Ishikawa (cell line): Measurements from ENCODE around the gene IL1B.

Experiments
- EP300 ChIP-seq: IDR thresholded peaks from 2 replicates; pipeline ENCODE4 v1.6.1; 2012; ENCODE audit warnings: borderline replicate concordance
- FOXM1 ChIP-seq: IDR thresholded peaks from 2 replicates; pipeline ENCODE4 v1.6.1; 2012; ENCODE audit warnings: low read depth, borderline replicate concordance
- NFIC ChIP-seq: IDR thresholded peaks from 2 replicates; pipeline ENCODE4 v1.6.1; 2012
- YY1 ChIP-seq: IDR thresholded peaks from 2 replicates; pipeline ENCODE4 v1.6.1; 2012; ENCODE audit warnings: low read depth

- TF ChIP-seq EP300, result no peak
- no peak for TF ChIP-seq NFIC
- no peak for TF ChIP-seq YY1
- TF ChIP-seq FOXM1, result no peak
Measured at GRCh38 chr2:112828251-112828691, 8.3 kb downstream of the IL1B start.
